HG03432 (cell line): ENCODE data around the gene PDGFC.

Source experiments
- ATAC-seq: cut with Tn5 transposase; IDR thresholded peaks from one replicate; pipeline ENCODE4 v1.9.1; 2021; ENCODE audit warnings: mild to moderate bottlenecking, moderate library complexity; ENCODE audit not compliant: unreplicated experiment

The PDGFC gene

DNA sequence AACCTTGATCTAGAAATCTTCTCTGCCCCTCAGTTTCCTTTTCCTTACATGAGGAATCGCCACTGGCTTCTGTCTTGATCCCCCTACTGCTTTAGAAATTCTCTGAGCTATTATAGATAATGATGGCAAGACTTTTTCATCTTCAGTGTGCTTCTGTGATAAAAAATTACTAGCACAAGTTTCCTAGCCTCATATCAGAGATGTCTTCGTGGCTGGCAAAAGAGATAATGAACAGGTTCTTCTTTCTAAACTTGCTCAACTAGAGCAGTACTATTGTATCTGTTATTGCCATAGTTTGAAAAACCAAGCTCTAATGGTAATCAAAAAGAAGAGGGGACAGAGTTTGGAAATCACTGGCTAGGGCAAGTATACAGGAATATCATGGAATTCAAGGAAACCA, 4.1 kb upstream of the PDGFC start:
- no peak for ATAC-seq

- no peak for ATAC-seq
Measured at GRCh38 chr4:156974264-156974663, 2.7 kb upstream of the PDGFC start.

DNA sequence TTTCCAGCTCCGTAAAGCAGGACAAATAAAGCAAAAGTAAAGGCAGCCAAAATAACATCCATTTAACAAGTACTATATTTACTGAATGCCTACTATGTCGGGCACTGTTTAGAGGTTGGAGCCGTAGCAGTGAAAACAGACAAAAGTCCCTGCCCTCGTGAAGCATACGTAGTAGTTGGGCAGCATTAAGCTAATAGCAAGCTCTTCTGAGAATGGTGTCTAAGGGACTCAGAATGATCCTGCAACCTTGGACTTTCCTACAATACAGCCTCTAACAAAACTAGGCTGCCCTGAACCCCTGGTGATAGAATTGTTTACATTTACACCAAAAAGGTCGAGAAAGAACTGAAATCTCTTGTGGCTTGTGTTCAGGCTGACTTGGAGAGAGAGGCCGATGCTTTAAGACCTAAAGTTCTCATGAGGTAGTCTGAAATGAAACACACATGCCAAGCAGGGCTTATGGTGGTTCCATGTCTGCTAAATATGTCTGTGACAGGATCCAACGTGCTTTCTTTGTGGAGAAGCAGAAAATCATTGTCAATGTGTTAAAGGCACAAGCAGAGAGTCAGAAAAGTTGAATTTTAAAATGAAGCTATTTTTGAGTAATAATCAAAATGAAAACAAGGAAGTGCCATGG, 898 bp upstream of the PDGFC start:
- ATAC-seq: no peak

DNA sequence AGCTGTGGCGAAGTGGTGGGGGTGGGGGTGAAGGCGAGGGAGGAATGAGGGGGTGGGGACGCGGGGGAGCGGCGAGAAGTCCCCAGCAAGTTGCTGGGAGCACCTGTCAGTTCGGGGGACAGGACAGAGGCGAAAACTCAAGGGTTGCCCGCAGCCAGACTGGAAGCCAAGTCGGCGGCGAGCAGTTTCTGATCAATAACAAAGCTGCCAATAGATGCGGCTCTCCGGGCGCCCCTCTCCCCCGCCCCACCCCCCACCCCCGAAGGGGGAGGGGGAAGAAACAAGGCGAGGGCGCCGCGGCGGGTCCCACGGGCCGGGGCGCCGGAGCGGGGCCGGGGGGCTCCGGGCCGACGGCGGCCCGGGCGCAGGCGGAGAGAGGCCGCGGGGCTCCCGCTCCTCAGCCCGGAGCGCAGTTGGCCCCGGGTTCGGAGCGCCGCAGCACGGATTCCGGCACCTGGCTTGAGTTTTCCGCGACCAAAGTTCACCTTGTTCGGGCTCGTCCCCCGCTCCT, 379 bp downstream of the PDGFC start:
- peak; percentile 34 for ATAC-seq

DNA sequence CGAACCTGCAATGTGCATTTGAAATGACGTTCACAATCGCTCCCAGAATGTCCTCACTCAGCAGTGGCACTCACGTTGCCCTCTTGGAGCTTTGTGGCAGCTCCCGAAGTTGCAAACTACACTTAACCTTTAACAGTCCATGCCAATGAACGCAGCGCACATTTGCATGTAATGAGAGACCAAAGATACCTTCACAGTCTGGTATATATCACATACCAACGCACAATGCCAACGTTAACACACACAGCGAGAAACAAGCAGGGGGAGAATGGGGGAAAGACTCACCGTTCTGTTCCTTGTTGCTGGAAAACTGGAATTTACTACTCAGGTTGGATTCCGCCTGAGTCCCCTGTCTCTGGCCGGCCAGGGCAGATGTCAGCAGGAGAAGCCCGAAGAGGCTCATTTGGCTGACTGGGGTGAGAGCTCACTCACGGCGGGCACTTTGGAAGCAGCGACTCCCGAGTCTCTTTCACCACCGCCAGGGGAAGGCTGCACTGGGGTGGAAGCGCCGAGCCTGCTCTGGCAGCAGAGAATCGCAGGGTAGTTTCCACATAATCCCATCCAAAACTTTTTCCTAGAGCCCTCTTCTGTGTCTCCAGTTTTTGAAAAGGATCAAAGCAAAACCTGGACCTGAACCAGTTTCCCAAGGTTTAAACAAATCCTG, 966 bp downstream of the PDGFC start:
- peak; percentile 26 for ATAC-seq

- no peak for ATAC-seq
Measured at GRCh38 chr4:156969911-156970310, 1.7 kb downstream of the PDGFC start.

DNA sequence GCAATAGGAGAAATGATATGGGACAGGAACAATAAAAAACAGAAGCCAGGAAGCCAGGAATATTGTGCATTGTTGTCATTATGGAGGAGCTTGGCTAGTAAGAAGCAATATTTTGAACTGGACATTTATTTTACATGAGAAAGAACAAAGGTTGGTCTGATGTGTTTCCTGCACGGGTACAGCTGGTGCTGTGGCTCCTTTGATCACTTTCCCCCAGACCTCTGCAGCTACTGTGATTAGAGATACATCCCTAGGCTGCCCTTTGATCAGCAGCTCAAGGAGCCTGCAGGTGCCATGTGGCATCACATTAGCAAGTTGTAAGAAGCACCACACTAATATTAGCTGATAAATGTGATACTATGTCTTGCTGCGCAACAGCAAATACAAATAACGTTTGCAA, 2.5 kb downstream of the PDGFC start:
- ATAC-seq: no peak

GRCh38 chr4:156968479-156968984, 3.1 kb downstream of the PDGFC start:
- ATAC-seq: peak; percentile 60

- ATAC-seq: no peak
Measured at GRCh38 chr4:156966836-156967235, 4.8 kb downstream of the PDGFC start.

- no peak for ATAC-seq
Measured at GRCh38 chr4:156963419-156963818, 8.2 kb downstream of the PDGFC start.

DNA sequence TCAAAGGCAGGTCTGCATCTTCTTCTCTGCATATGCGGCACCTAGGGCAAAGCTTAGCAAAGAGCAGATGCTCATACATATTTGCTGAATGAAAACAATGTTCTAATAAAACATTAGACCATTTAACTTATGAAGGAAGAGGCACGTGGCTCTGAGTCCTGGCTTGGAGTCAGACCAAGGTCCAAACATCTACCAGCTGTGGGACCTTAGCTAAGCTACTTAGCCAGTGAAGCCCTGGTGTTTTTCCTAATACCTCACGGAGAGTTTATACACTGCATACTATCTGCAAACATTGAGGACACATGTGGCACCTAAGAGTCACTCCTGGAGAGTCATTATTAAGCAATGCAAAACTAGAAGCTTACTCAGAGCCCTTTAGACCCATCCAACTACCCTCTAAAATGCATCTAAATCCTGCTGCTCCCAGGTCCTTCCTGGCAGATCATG, 9.0 kb downstream of the PDGFC start:
- no peak for ATAC-seq

GRCh38 chr4:156962058-156962358, 9.6 kb downstream of the PDGFC start:
- no peak for ATAC-seq

- no peak for ATAC-seq
Measured at GRCh38 chr4:156961196-156962057, 10.2 kb downstream of the PDGFC start.

DNA sequence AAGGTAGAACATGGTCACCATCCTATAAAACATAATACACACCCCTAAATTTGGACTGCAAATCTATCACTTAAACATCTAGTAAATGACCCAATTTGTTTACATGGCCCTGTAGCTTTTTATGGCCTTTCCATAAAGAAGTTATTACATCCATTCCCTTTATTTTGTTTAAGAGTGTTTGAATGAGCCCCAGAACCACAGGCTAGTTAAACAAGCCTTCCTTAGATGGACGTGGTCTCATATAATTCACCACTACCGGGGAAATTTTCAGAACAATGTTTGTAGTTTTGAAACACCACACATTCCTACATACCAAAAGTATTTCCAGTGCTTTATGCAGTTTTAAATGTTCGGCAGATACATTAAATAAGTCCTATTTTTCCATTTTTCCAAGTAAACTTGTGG, 12.3 kb downstream of the PDGFC start:
- ATAC-seq: no peak

DNA sequence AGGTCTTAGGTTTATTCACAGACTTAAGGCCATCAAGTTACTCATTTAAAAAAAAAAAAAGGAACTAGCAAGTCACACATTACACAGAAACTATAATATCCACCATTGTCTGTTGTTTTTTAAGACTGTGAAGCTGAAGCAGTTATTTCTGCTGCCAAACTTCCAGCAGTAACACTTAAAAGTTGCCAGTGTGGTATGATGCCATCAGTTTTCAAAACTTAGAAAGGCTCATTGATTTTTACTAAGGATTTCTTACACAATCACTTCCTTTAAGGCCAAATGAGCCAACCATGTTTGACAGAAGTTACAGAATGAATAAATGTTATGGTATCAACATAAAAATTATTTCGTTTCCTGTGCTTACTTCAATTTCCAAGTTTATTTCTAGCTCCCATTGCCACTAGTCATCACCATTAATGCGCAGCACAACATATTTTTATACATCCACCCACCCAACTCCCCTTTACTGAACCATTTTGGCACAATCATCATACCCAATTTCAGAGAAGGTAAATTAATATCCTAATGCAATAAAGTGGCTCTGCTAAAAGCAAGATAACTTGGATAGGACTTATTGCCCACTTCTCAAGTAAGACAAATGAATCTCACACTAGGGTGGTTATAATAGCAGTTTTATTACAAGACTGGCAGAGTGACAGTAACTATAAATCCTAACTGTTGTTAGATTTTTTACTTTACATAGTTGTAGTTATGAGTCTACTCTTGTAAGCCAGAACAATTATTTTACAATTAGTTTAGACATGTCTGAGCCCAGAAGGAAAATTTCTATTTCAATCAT, 13.1 kb downstream of the PDGFC start:
- no peak for ATAC-seq

DNA sequence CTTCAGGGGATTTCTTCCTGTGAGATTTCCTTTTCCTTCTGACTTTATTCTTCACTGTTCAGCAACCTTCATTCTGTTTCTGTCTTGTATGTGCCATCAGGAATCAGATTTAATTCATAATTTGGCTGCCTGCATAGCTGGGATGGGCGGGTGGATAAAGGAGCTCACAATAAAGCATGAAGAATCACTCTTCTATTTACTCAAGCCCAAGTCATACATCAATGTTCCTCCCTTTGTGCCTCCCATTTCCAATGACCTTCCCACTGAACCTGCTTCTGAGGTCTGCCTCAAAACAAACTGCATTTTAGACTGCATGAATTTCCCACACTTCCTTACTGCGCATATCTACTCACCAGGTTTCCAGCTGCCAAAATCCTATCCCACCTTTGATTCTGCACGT, 14.0 kb downstream of the PDGFC start:
- no peak for ATAC-seq

DNA sequence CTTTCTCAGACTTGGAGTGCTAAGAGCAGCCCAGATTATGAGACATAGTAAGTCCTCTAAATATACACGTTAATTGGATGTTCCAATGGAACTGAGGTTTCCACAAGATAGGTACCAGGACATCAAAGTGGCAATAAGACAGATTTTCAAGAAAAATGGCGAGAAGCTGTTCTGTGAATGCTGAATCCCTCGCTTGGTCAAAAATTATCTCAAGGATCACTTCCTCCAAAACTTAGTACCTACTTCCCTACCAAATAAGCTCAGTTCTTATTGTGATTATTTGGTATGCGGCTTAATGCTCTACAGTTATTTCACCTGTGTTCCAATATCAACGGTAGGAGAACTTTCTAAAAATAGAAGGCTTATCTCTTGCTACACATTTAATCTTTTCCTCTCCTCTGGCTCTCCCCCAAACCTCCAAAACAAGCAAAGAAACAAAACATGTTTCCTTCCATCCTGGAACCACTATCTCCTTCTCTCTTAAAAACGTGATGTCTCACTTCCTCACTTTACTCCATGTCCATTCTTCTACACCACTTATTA, 14.7 kb downstream of the PDGFC start:
- no peak for ATAC-seq

DNA sequence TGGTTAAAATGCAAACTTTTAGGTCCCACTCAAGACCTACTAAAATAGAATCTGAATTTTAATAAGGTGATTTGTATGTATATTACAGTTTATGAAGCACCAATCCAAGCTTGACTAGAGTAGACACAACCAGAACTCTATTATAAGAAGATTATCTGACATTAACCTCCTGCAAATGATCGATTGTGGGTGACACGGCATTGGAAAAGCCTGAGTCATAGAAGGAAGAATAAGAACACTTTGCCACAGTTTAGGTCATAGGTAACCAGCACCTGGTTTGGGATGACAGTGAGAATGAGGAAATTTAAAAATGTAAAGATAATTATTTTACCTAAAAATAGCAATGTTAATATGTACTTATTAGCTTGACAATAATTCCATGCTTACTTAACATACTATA, 15.2 kb downstream of the PDGFC start:
- no peak for ATAC-seq

GRCh38 chr4:156954587-156954986, 17.0 kb downstream of the PDGFC start:
- no peak for ATAC-seq

DNA sequence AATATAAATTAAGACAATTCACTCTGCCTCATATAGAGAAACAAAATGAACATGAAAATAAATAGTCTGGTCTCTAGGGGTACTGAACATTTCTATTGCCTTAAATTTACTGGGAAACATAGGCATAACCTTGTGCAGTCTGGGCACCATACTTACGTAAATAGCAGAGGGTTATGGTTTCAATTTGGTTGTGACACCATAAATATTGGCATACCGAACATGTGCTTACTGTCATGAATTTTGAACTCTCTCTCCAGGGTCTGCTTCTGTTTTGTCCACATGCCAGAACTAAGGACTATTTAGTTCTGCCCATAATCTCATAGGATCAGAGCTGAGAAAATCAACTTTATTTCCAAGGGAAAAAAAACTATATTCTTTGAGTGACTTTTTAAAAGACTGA, 17.6 kb downstream of the PDGFC start:
- ATAC-seq: no peak

DNA sequence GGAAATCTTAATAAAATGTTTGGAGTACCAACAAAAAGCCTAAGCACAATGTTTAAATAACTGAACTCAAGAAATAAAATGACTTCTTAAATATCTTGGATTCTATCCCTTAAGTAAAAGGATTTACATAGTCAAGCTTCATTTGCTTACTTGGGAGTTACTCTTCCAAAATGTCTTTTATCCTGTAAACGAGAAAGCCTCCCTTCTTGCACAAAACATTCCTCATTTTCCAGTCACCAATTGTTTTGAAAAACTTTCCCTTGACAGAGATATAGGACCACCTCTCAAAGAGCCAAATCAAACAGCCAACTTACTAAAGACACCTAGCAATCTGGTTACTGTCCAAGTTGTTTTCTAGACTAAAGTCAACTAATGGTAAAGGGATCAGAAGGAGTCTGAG, 18.6 kb downstream of the PDGFC start:
- no peak for ATAC-seq
